RPMI8226 (cell line): Measurements from ENCODE around the gene FAM149A.

Experiments
- DNase-seq: peaks from one replicate; pipeline ENCODE4 v3.0.0-alpha.2; 2015

The FAM149A gene

DNA sequence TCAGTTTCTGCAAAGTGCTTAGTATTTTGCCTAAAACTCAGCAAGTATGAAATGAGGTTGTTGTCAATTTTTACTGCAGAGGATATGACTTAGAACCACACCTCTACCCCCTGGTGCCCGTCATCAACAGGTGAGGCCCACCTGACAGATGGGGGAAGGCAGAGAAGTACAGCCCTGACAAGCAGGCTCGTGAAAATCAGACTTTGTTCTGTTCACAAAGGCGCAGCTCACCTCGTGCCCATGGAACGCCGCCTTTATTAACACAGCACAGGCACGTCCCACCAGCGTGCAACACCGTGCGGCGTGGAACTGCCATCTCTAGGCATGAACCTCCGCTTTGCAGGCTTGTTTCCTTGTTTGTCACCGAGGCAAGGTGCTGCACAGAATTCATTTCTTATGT, 100.2 kb downstream of the FAM149A start:
- DNase-seq = no peak

- no peak for DNase-seq
These were observed 100.7 kb downstream of the FAM149A start for GRCh38 chr4:186205156-186205555.

DNA sequence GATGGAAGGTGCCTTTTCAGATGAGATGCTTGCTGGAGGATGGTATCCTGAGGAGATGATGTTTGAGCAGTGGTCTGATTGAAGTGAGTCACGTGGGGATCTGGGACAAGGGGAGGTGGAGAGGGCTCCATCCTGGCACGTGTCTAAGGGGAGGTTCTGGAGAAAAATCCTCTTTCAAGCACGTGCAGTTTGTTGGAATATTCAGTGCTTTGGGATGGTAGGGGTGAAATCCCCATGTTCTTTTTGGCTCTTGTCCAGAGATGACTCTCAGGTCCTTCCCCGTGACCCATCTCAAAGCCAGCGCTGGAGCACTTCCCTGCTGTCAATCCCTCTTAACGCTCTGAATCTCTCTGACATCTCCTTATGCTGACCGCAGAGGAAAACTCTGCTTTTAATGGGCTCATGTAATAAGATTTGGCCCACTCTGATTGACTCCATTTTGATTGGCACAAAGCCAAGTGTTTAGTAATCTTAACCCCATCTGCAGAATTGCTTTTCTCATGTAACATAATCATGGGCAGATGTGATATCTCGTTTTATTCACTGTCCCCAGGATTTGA, 112.0 kb downstream of the FAM149A start:
- no peak for DNase-seq

- DNase-seq = no peak
These were observed 113.3 kb downstream of the FAM149A start for GRCh38 chr4:186217733-186218293.

GRCh38 chr4:186221624-186222023, 117.1 kb downstream of the FAM149A start:
- DNase-seq = no peak
